PC-3 (cell line): ENCODE data around the gene CNDP1.

ENCODE experiments used
- EZH2 ChIP-seq: fragments of 300-600 bp; sonication (generic); IDR thresholded peaks from one replicate; pipeline ENCODE4 v1.6.1; 2017; ENCODE audit warnings: antibody characterized with exemption, mild to moderate bottlenecking, low read length; ENCODE audit not compliant: unreplicated experiment
- TF ChIP-seq, protein P1 (sequence below): fragments of 300-600 bp; sonication (generic); conservative IDR thresholded peaks from 2 replicates; pipeline ENCODE4 v1.5.1; 2017; ENCODE audit warnings: antibody characterized with exemption, low read depth, mild to moderate bottlenecking, low read length

DNA sequence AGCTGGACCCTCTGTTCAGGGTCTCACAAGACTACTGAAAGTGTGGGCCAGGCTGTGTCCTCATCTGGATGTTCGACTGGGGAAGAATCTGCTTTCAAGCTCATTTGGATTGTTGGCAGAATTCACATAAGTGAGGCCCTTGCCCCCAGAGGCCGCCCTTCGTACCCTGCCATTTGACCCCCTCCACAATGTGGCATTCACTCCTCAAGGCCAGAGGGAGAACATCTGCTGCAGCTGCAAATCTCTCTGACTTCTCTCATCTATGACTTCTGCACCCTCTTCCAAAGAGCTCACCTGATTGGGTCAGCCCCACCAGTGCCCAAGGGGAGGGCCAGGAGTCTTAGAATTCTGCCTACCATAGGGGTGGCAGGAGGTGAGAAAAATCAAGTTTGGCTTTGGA is 42.0 kb upstream of the CNDP1 start:
- TF ChIP-seq, protein P1, sequence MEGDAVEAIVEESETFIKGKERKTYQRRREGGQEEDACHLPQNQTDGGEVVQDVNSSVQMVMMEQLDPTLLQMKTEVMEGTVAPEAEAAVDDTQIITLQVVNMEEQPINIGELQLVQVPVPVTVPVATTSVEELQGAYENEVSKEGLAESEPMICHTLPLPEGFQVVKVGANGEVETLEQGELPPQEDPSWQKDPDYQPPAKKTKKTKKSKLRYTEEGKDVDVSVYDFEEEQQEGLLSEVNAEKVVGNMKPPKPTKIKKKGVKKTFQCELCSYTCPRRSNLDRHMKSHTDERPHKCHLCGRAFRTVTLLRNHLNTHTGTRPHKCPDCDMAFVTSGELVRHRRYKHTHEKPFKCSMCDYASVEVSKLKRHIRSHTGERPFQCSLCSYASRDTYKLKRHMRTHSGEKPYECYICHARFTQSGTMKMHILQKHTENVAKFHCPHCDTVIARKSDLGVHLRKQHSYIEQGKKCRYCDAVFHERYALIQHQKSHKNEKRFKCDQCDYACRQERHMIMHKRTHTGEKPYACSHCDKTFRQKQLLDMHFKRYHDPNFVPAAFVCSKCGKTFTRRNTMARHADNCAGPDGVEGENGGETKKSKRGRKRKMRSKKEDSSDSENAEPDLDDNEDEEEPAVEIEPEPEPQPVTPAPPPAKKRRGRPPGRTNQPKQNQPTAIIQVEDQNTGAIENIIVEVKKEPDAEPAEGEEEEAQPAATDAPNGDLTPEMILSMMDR = no peak
- no peak for TF ChIP-seq EZH2
